ENCODE measurements around the gene RPL18.

- no peak for TF ChIP-seq POLR2A (IDR thresholded peaks at IDR 0.05)
- no peak for TF ChIP-seq POLR2AphosphoS5 (IDR thresholded peaks at IDR 0.05)
- TF ChIP-seq, protein P1, sequence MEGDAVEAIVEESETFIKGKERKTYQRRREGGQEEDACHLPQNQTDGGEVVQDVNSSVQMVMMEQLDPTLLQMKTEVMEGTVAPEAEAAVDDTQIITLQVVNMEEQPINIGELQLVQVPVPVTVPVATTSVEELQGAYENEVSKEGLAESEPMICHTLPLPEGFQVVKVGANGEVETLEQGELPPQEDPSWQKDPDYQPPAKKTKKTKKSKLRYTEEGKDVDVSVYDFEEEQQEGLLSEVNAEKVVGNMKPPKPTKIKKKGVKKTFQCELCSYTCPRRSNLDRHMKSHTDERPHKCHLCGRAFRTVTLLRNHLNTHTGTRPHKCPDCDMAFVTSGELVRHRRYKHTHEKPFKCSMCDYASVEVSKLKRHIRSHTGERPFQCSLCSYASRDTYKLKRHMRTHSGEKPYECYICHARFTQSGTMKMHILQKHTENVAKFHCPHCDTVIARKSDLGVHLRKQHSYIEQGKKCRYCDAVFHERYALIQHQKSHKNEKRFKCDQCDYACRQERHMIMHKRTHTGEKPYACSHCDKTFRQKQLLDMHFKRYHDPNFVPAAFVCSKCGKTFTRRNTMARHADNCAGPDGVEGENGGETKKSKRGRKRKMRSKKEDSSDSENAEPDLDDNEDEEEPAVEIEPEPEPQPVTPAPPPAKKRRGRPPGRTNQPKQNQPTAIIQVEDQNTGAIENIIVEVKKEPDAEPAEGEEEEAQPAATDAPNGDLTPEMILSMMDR (IDR thresholded peaks at IDR 0.05), result no peak
- TF ChIP-seq EP300 (IDR thresholded peaks at IDR 0.05; ENCODE audit: low read depth), result no peak
Measured at GRCh38 chr19:48616491-48617056, 2.4 kb downstream of the RPL18 start.

Measured in transverse colon (tissue), 4 donors.